ENCODE measurements around the gene NTNG1. TPM values are rescaled to one million over a fixed set of nuclear protein-coding genes. Genes with fewer than 3 reads are reported as not detected.

Gene NTNG1
- total RNA-seq, 1 experiment from 2014 or later, result 1.5 TPM

- H4K20me1 ChIP-seq (ENCODE audit: control insufficient read depth, insufficient read depth, insufficient read length), result no peaks in the 10 kb centered on the region
- no peak overlapping the region for H2BK15ac ChIP-seq (ENCODE audit: low read depth, low read length)
- H2BK20ac ChIP-seq (ENCODE audit: low read depth, low read length, poor library complexity, severe bottlenecking), result no peak overlapping the region
- H2BK12ac ChIP-seq (ENCODE audit: insufficient read length, low read depth, low read length), result no peak overlapping the region
- no peaks in the 10 kb centered on the region for H3K36me3 Mint-ChIP-seq (ENCODE audit: insufficient read depth in 1 of 3, low read depth in 3 of 3)
- H3K14ac ChIP-seq (ENCODE audit: insufficient read depth, low read length), result no peak overlapping the region
- H3K56ac ChIP-seq (ENCODE audit: insufficient read length, low read depth, low read length), result no peak overlapping the region
- no peak overlapping the region for H3K9ac ChIP-seq (ENCODE audit: extremely low read depth, insufficient read length, low read length)
- H3K4ac ChIP-seq (ENCODE audit: low read depth, low read length), result no peak overlapping the region
- H3K27me3 ChIP-seq (ENCODE audit: insufficient read depth, low read length), result no peaks in the 10 kb centered on the region
- H3K27ac Mint-ChIP-seq, result no peak overlapping the region
- H2BK5ac ChIP-seq (ENCODE audit: insufficient read length, low read length), result no peak overlapping the region
- H2BK120ac ChIP-seq (ENCODE audit: low read depth, low read length, poor library complexity, severe bottlenecking), result no peak overlapping the region
- H3K79me2 ChIP-seq (ENCODE audit: insufficient read depth, low read length), result no peaks in the 10 kb centered on the region
- H3K4me1 ChIP-seq (ENCODE audit: insufficient read depth, low read length), result no peaks in the 10 kb centered on the region
- no peak overlapping the region for H2AFZ ChIP-seq (ENCODE audit: low read length)
- no peak overlapping the region for H4K91ac ChIP-seq (ENCODE audit: insufficient read length, low read depth, low read length)
- WGBS (ENCODE audit: extremely low coverage, insufficient read length, low lambda C conversion rate), result no CpG with 5 or more reads among the region's 1 CpG
- H3K27ac ChIP-seq (ENCODE audit: insufficient read length, low read depth, low read length), result no peak overlapping the region
- no peak for TF ChIP-seq CTCF (conservative IDR thresholded peaks at IDR 0.05)
- H2AK5ac ChIP-seq (ENCODE audit: insufficient read length, low read length), result no peak overlapping the region
- no peak overlapping the region for H3K18ac ChIP-seq (ENCODE audit: insufficient read length, low read depth, low read length)
- no peak overlapping the region for H4K8ac ChIP-seq (replicated peaks; ENCODE audit: insufficient read length, low read depth, low read length)
- no peaks in the 10 kb centered on the region for H3K4me1 Mint-ChIP-seq
- H3K9me3 Mint-ChIP-seq, result no peaks in the 10 kb centered on the region
- H3K23ac ChIP-seq (ENCODE audit: insufficient read length, low read depth, low read length), result no peak overlapping the region
- DNase-seq, result no peak
- no peak overlapping the region for H4K5ac ChIP-seq (ENCODE audit: insufficient read length, low read depth, low read length)
- H3K4me3 Mint-ChIP-seq, result no peak overlapping the region
- no peaks in the 10 kb centered on the region for H3K23me2 ChIP-seq (ENCODE audit: insufficient read length, low read depth, low read length, poor library complexity, severe bottlenecking)
- H3K4me2 ChIP-seq (ENCODE audit: insufficient read depth, insufficient read length, low read length), result no peak overlapping the region
- no peaks in the 10 kb centered on the region for H3K27me3 Mint-ChIP-seq (ENCODE audit: low read depth)
- no peaks in the 10 kb centered on the region for H3K79me1 ChIP-seq (ENCODE audit: insufficient read depth, low read depth, low read length, poor library complexity, severe bottlenecking)
- H3K9me3 ChIP-seq (ENCODE audit: control insufficient read depth, low read depth, low read length), result no peaks in the 10 kb centered on the region
- no peak overlapping the region for H3T11ph ChIP-seq (ENCODE audit: low read length)
Observed at GRCh38 chr1:107294686-107295085, 153.8 kb downstream of the NTNG1 start.
